GM21381 (cell line): ENCODE results near the gene LRRC4C.
"Not testable (repeated sequence)": the region's sequence is repeated elsewhere in the genome, so short reads cannot be mapped to it uniquely, and the experiment has no call there.

ENCODE experiments used
- ATAC-seq: cut with Tn5 transposase; IDR thresholded peaks from one replicate; pipeline ENCODE4 v1.9.1; 2021; ENCODE audit warnings: mild to moderate bottlenecking, moderate library complexity; ENCODE audit not compliant: unreplicated experiment

LRRC4C gene

DNA sequence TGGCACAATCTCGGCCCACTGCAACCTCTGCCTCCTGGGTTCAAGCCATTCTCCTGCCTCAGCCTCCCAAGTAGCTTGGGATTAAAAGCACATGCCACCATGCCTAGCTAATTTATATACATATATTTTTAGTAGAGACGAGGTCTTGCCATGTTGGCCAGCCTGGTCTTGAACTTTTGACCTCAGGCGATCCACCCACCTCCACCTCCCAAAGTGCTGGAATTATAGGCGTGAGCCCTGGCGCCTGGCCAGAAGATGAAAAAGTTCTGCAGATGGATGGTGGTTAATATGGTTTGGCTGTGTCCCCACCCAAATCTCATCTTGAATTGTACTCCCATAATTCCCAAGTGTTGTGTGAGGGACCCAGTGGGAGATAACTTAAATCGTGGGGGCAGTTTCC lies 937.4 kb downstream of the LRRC4C start:
- ATAC-seq = not testable (repeated sequence)

GRCh38 chr11:40517122-40517521 lies 942.3 kb downstream of the LRRC4C start:
- ATAC-seq = no peak

GRCh38 chr11:40514124-40514523 lies 945.3 kb downstream of the LRRC4C start:
- ATAC-seq = no peak

DNA sequence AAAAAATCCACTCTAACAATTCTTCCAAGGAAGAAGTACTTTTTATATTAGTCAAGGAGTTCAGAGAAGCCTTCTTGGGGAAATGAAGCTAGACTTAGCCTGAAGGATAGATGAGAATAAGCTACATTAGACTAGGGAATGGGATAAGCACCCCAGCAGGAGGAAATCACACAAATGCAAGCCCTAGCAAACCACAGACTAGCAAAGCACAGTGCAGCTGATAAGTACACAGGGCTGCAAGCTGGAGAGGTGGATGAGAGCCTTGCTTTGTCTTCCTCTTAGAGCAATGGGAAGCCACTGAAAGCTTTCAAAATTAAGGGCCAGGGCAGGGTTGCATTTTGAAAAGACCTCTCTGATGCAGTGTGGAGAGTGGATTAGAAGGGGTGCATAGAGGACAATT lies 946.2 kb downstream of the LRRC4C start:
- ATAC-seq = no peak

DNA sequence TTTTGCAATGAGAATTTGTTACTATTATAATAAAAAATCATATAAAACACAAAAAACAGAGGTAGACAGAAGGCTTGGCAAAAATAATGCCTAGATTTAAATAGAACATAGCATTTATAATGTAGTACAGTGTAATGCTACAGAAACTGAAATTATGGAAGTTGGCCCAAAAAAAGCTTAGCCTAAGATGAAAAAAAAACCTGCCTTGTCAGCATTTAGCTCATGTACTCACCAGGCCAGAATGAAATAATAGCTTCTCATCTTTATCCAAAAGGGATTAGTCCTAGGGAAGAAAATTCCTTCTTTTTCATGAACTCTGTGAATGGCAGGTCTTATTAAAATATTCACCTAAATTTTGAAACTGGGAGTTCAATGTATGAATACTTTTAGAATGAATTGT lies 951.1 kb downstream of the LRRC4C start:
- ATAC-seq = no peak

DNA sequence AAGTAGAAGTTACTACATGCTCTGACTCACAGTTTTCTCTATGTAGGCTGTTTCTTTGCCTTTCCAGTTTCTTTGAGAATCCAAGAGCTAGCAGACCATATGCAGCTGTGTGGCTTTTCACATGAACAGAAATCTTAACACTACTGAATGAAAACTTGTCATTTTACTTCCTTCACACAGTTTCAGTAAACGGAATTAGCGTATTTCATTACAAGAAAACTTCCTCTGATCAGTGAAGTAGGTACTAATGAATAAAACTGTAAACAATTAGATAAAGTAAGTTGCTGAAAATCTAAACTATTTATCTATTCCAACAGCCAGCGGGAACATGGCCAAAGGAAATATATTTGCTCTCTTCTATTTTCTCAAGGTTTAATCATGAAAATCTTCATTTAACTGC lies 953.2 kb downstream of the LRRC4C start:
- ATAC-seq = no peak

- ATAC-seq = no peak
Measured at GRCh38 chr11:40491341-40491740, 968.1 kb downstream of the LRRC4C start.

- no peak for ATAC-seq
Measured at GRCh38 chr11:40467771-40468170, 991.7 kb downstream of the LRRC4C start.

GRCh38 chr11:40445391-40445790 lies 1014.1 kb downstream of the LRRC4C start:
- ATAC-seq = no peak

- ATAC-seq = no peak
Measured at GRCh38 chr11:40444151-40444550, 1015.3 kb downstream of the LRRC4C start.

GRCh38 chr11:40435344-40435743 lies 1024.1 kb downstream of the LRRC4C start:
- ATAC-seq = no peak

DNA sequence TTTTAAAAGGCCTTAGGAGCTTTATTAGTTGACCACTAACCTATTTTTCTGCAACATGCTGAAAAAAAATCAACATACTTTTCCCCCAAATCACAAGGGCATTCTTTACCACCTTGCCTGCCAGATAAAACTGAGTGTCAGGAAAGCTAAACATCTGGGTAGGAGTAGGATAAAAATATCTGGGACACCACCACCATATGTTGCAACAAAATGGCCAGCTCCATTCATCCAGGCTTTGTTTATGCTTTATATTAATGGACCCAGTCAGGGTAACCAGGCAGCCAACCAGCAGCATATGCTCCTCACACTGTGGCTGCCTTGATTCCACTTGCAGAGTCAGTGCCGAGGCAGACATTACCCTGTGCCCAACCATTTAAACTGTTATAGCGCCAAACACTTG lies 1024.5 kb downstream of the LRRC4C start:
- ATAC-seq = no peak

- ATAC-seq = no peak
Measured at GRCh38 chr11:40432358-40432757, 1027.1 kb downstream of the LRRC4C start.

- ATAC-seq = no peak
Measured at GRCh38 chr11:40425168-40425567, 1034.3 kb downstream of the LRRC4C start.

GRCh38 chr11:40421208-40421981 lies 1038.1 kb downstream of the LRRC4C start:
- ATAC-seq = no peak

DNA sequence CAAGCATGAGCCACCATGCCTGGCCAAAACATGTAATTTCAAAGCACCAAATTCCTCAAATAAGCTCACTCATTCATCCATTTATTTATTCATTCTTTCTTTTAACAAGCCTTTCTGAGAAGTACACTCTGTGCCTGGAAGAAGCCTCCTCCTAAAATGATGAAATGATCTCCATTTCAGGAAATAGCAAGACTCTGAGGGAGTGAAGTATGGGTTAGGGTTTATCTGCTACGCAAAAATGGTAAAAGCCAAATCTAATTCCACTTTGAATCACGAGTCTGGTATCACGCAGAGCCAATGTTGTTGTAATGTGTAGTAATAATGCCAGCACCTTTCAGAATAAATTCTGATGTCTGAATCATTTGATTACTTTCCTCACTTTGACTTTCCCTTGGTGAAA lies 1041.8 kb downstream of the LRRC4C start:
- ATAC-seq = no peak

- ATAC-seq = no peak
Measured at GRCh38 chr11:40407355-40407754, 1052.1 kb downstream of the LRRC4C start.

DNA sequence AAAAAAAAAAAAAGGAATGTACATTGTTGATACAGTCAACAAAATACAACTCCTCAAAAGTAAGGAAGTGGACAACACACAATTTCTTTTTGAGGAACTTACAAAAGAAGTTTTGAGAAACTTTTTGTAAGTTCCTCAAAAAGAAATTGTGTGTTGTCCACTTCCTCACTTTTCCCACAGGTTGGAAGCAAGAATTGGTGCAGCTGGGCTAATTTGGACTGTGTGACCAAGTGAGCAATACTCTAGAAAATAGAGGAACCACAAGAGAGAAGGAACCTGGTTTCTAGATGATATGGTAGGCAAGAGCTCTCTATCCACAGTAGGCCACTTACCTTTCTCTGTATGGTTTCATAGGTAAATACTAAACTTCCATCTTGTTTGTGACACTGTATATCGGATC lies 1053.8 kb downstream of the LRRC4C start:
- ATAC-seq = no peak

- ATAC-seq = no peak
Measured at GRCh38 chr11:40403321-40403720, 1056.1 kb downstream of the LRRC4C start.

GRCh38 chr11:40401132-40401853 lies 1058.2 kb downstream of the LRRC4C start:
- no peak for ATAC-seq

DNA sequence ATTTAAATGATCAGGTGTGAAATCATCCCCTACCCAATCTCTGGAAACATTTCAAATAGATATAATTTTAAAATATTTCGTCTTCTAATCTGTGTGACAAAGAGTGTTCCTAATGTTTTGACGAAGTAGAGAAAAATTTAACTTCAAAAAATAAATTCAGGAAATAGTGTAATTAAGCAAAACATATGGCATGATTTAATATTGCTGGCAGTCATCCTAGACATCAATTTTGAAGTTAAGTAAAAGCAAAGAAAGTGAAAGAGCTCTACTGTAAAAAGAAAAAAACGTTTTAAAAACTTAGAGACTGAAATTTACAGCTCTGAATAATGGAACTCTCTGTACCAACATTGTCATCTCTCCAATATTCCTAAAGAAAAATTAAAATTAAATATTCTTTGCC lies 1062.3 kb downstream of the LRRC4C start:
- no peak for ATAC-seq

GRCh38 chr11:40393511-40393910 lies 1065.9 kb downstream of the LRRC4C start:
- ATAC-seq = no peak
